Measurements from ENCODE around the gene ALPK3.

ALPK3 gene

DNA sequence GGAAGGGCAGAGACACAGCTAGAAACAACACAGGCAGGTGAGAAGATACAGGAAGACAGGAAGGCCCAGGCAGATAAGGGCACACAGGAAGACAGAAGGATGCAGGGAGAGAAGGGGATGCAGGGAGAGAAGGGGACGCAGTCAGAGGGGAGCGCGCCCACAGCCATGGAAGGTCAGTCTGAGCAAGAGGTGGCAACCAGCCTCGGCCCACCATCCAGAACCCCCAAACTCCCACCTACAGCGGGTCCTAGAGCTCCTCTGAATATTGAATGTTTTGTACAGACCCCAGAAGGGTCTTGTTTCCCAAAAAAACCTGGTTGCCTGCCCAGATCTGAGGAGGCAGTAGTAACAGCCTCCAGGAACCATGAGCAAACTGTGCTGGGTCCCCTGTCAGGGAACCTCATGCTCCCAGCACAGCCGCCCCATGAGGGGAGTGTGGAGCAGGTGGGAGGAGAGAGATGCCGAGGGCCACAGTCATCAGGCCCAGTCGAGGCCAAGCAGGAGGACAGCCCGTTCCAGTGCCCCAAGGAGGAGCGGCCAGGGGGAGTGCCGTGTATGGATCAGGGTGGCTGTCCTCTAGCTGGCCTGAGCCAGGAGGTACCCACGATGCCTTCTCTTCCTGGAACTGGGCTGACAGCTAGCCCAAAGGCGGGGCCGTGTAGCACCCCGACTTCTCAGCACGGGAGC lies 39.7 kb downstream of the ALPK3 start:
- H3K27ac ChIP-seq: no peak overlapping the region
- TF ChIP-seq CTCF (IDR thresholded peaks at IDR 0.05) (no peak), ZFX (IDR thresholded peaks at IDR 0.05; ENCODE audit: borderline replicate concordance) (no peak)

GRCh38 chr15:84857418-84858004 lies 40.4 kb downstream of the ALPK3 start:
- H3K27ac ChIP-seq: no peak overlapping the region
- TF ChIP-seq CTCF (IDR thresholded peaks at IDR 0.05) (no peak), ZFX (IDR thresholded peaks at IDR 0.05; ENCODE audit: borderline replicate concordance) (no peak)

GRCh38 chr15:84858231-84858630 lies 41.1 kb downstream of the ALPK3 start:
- no peak for TF ChIP-seq ZFX (IDR thresholded peaks at IDR 0.05; ENCODE audit: borderline replicate concordance)
- TF ChIP-seq CTCF (IDR thresholded peaks at IDR 0.05): no peak

DNA sequence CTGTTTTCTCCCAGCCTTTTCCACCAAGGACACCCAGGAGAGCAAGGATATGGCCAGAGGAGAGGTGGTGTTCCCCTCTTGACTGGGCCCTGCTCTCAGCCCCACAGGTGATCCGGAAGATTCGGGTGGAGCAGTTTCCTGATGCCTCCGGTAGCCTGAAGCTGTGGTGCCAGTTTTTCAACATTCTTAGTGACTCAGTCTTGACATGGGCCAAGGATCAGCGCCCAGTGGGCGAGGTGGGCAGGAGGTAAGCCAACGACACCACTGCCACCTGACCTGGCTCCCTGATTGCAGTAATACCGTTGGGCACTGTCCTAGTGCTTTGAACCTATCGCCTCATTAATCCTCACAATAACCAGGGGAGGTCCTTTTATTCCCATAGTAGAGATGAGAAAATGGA lies 42.0 kb downstream of the ALPK3 start:
- H3K27ac ChIP-seq: peak overlapping the region; percentile 35; the same call in 1 of the 2 replicates
- TF ChIP-seq CTCF (IDR thresholded peaks at IDR 0.05): no peak
- no peak for TF ChIP-seq ZFX (IDR thresholded peaks at IDR 0.05; ENCODE audit: borderline replicate concordance)

More at GRCh38 chr15:84858231-84858630, 41.1 kb downstream of the ALPK3 start:
- H3K27ac ChIP-seq: no peak overlapping the region

DNA sequence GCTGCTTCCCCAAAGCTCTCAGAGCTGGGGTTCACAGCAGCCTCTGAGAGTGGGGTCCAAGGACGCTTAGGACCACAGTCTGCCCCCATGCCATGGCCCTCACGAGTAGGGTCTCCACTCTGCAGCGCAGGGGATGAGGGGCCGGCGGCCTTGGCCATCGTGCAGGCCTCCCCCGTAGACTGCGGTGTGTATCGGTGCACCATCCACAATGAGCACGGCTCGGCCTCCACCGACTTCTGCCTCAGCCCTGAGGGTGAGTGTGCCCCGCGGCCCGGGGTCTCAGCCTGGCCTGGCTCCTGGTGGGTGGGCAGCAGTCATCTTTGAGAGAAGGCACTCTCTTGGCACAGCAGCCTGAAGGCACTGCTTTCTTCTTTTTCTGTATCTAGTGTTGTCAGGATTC lies 42.5 kb downstream of the ALPK3 start:
- TF ChIP-seq ZFX (IDR thresholded peaks at IDR 0.05; ENCODE audit: borderline replicate concordance) (no peak), CTCF (IDR thresholded peaks at IDR 0.05) (no peak)
- peak overlapping the region; percentile 35; the same call in 1 of the 2 replicates for H3K27ac ChIP-seq

- H3K27ac ChIP-seq: no peak overlapping the region
Observed at GRCh38 chr15:84861781-84862180, 44.6 kb downstream of the ALPK3 start.

More at GRCh38 chr15:84861781-84862180, 44.6 kb downstream of the ALPK3 start:
- no peak for TF ChIP-seq CTCF (IDR thresholded peaks at IDR 0.05)
- TF ChIP-seq ZFX (IDR thresholded peaks at IDR 0.05; ENCODE audit: borderline replicate concordance): no peak

Data from 22Rv1 (cell line).